H1 (cell line): ENCODE measurements around the gene RBM15B. TPM values are rescaled to one million over a fixed set of nuclear protein-coding genes. Genes with fewer than 3 reads are reported as not detected.

ENCODE experiments used
- CTCF ChIA-PET: fragments of 300-600 bp; sonication (Branson Sonifier 250); formaldehyde crosslinking; loops from one replicate; lab custom pipeline; 2021; ENCODE audit not compliant: partially characterized antibody; lab: Charles Lee
- POLR2A ChIA-PET: fragments of 300-600 bp; sonication (Branson Sonifier 250); formaldehyde crosslinking; loops from one replicate; lab custom pipeline; 2021; ENCODE audit warnings: inconsistent platforms; ENCODE audit not compliant: partially characterized antibody; lab: Charles Lee
- DNase-seq, 2 experiments: peaks; one replicate each; pipeline versions ENCODE4 v3.0.0 to v3.0.0-alpha.2; 2010 to 2022; ENCODE audit warnings: low spot score in 2 of 2, low read depth in 1 of 2, mixed read lengths in 1 of 2
- FAIRE-seq: peaks from 2 replicates; lab custom pipeline; 2011; peaks lifted over from hg19 to GRCh38; lab: Jason Lieb, UNC
- H2AFZ ChIP-seq: 2 replicates; pipeline ENCODE4 v1.8.1; 2012; ENCODE audit warnings: low read length, inconsistent platforms
- H2AK5ac ChIP-seq: 2 replicates; pipeline ENCODE4 v1.6.1; 2013; ENCODE audit warnings: low read depth, low read length
- H2BK120ac ChIP-seq: replicated peaks from 2 replicates; pipeline ENCODE3; 2013; ENCODE audit warnings: low read depth, low read length, inconsistent platforms
- H2BK12ac ChIP-seq: 2 replicates; pipeline ENCODE4 v1.6.1; 2013; ENCODE audit warnings: low read depth, low read length
- H2BK15ac ChIP-seq: 2 replicates; pipeline ENCODE4 v1.6.1; 2013; ENCODE audit warnings: low read length
- H2BK20ac ChIP-seq: 2 replicates; pipeline ENCODE4 v1.6.1; 2013; ENCODE audit warnings: low read length
- H2BK5ac ChIP-seq: 2 replicates; pipeline ENCODE4 v1.6.1; 2013; ENCODE audit warnings: low read depth, low read length
- H3K14ac ChIP-seq: 2 replicates; pipeline ENCODE4 v1.6.1; 2013; ENCODE audit warnings: inconsistent platforms; ENCODE audit not compliant: insufficient read length
- H3K18ac ChIP-seq: 2 replicates; pipeline ENCODE4 v1.6.1; 2013; ENCODE audit warnings: low read length; ENCODE audit errors: extremely low read depth
- H3K23ac ChIP-seq: 2 replicates; pipeline ENCODE4 v1.6.1; 2013; ENCODE audit warnings: inconsistent platforms; ENCODE audit not compliant: insufficient read length
- H3K23me2 ChIP-seq: 2 replicates; pipeline ENCODE4 v1.6.1; 2013; ENCODE audit warnings: low read depth, low read length
- H3K27ac ChIP-seq: 2 replicates; pipeline ENCODE4 v1.6.1; 2011; ENCODE audit warnings: low read depth, low read length, inconsistent platforms
- H3K27me3 ChIP-seq, 4 experiments: replicated peaks in 1 of 4; 1 replicate in 1 of 4; 2 replicates in 3 of 4; pipeline versions ENCODE4 v1.6.1 to v1.8.1; 2011 to 2013; ENCODE audit warnings: low read length in 3 of 4, mild to moderate bottlenecking in 3 of 4, inconsistent platforms in 2 of 4, mixed read lengths in 2 of 4, moderate library complexity in 1 of 4; ENCODE audit not compliant: control insufficient read depth in 3 of 4, insufficient read depth in 3 of 4; ENCODE audit errors: extremely low read depth in 1 of 4
- H3K36me3 ChIP-seq, 4 experiments: 2 replicates each; pipeline versions ENCODE4 v1.6.1 to v1.8.1; 2011 to 2013; ENCODE audit warnings: mild to moderate bottlenecking in 4 of 4, low read length in 3 of 4, moderate library complexity in 2 of 4, control low read depth in 1 of 4, inconsistent platforms in 1 of 4; ENCODE audit not compliant: insufficient read depth in 4 of 4, control insufficient read depth in 2 of 4
- H3K4ac ChIP-seq: replicated peaks from 2 replicates; pipeline ENCODE3; 2013; ENCODE audit warnings: low read length, low read depth, mixed read lengths, inconsistent platforms; ENCODE audit not compliant: insufficient read length
- H3K4me1 ChIP-seq, 4 experiments: replicated peaks in 1 of 4; 1 replicate in 1 of 4; 2 replicates in 3 of 4; pipeline versions ENCODE4 v1.6.1 to v1.8.1; 2011 to 2013; ENCODE audit warnings: low read length in 3 of 4, inconsistent platforms in 2 of 4, mixed read lengths in 1 of 4; ENCODE audit not compliant: insufficient read depth in 4 of 4, control insufficient read depth in 3 of 4
- H3K4me2 ChIP-seq, 2 experiments: 2 replicates each; pipeline versions ENCODE4 v1.6.1 to v1.8.1; 2011 to 2013; ENCODE audit warnings: low read depth in 2 of 2, low read length in 2 of 2, control low read depth in 1 of 2, inconsistent platforms in 1 of 2, mild to moderate bottlenecking in 1 of 2; ENCODE audit not compliant: insufficient read depth in 1 of 2
- H3K4me3 ChIP-seq, 4 experiments: fragments of 200-600, 300-600 bp in 1 of 4; sonication (generic), shearing (Covaris generic), sonication (Bioruptor Twin) in 1 of 4; 2 replicates each; pipeline versions ENCODE4 v1.5.1 to v1.8.1; 2011 to 2016; ENCODE audit warnings: low read length in 4 of 4, low read depth in 3 of 4, control low read depth in 2 of 4, inconsistent platforms in 2 of 4, mild to moderate bottlenecking in 2 of 4, mixed read lengths in 1 of 4, moderate library complexity in 1 of 4; ENCODE audit not compliant: insufficient read depth in 2 of 4; ENCODE audit errors: extremely low read depth in 1 of 4
- H3K56ac ChIP-seq: replicated peaks from 2 replicates; pipeline ENCODE3; 2013; ENCODE audit warnings: low read depth, mild to moderate bottlenecking, mixed read lengths, low read length, inconsistent platforms; ENCODE audit not compliant: insufficient read length
- H3K79me1 ChIP-seq: 2 replicates; pipeline ENCODE4 v1.6.1; 2013; ENCODE audit warnings: low read depth, low read length, control low read depth
- H3K79me2 ChIP-seq, 2 experiments: 2 replicates each; pipeline versions ENCODE4 v1.6.1 to v1.8.1; 2012 to 2013; ENCODE audit warnings: low read length in 2 of 2, mild to moderate bottlenecking in 2 of 2, inconsistent platforms in 1 of 2; ENCODE audit not compliant: insufficient read depth in 2 of 2, control insufficient read depth in 1 of 2
- H3K9ac ChIP-seq, 4 experiments: replicated peaks in 1 of 4; 1 replicate in 1 of 4; 2 replicates in 3 of 4; pipeline versions ENCODE4 v1.6.1 to v1.8.1; 2011 to 2013; ENCODE audit warnings: low read depth in 3 of 4, low read length in 3 of 4, control low read depth in 2 of 4, mild to moderate bottlenecking in 2 of 4, moderate library complexity in 2 of 4, inconsistent platforms in 1 of 4; ENCODE audit errors: extremely low read depth in 1 of 4
- H3K9me3 ChIP-seq, 2 experiments: 2 replicates each; pipeline versions ENCODE4 v1.6.1 to v1.8.1; 2012 to 2013; ENCODE audit warnings: mild to moderate bottlenecking in 2 of 2, moderate library complexity in 2 of 2, control low read depth in 1 of 2, inconsistent platforms in 1 of 2, low read depth in 1 of 2, low read length in 1 of 2, mixed read lengths in 1 of 2; ENCODE audit not compliant: insufficient read depth in 2 of 2
- H4K20me1 ChIP-seq, 2 experiments: replicated peaks in 1 of 2; 2 replicates each; pipeline versions ENCODE3 to v1.8.1; 2011 to 2013; ENCODE audit warnings: inconsistent platforms in 2 of 2, low read length in 2 of 2, mild to moderate bottlenecking in 1 of 2; ENCODE audit not compliant: insufficient read depth in 2 of 2, control insufficient read depth in 1 of 2
- H4K5ac ChIP-seq: 2 replicates; pipeline ENCODE4 v1.6.1; 2013; ENCODE audit warnings: low read length, low read depth, mixed read lengths, inconsistent platforms; ENCODE audit not compliant: insufficient read length
- H4K8ac ChIP-seq: 2 replicates; pipeline ENCODE4 v1.8.0; 2013; ENCODE audit warnings: mild to moderate bottlenecking, moderate library complexity, low read length, inconsistent platforms; ENCODE audit not compliant: insufficient read depth; ENCODE audit errors: extremely low read depth
- H4K91ac ChIP-seq: replicated peaks from 2 replicates; pipeline ENCODE3; 2013; ENCODE audit warnings: low read length, mixed read lengths, inconsistent platforms; ENCODE audit not compliant: insufficient read length
- BCL11A ChIP-seq, 2 experiments: IDR thresholded peaks; one replicate each; pipeline ENCODE4 v1.6.1; 2011; ENCODE audit warnings: low read depth in 2 of 2, low read length in 2 of 2, mild to moderate bottlenecking in 2 of 2
- EGR1 ChIP-seq: IDR thresholded peaks from 2 replicates; pipeline ENCODE4 v1.6.1; 2011; ENCODE audit warnings: low read depth, low read length, borderline replicate concordance
- MAX ChIP-seq: IDR thresholded peaks from 2 replicates; pipeline ENCODE4 v1.6.1; 2012; ENCODE audit warnings: inconsistent platforms
- POU5F1 ChIP-seq: IDR thresholded peaks from 2 replicates; pipeline ENCODE4 v1.6.1; 2011; ENCODE audit warnings: low read depth, mild to moderate bottlenecking, low read length, moderate library complexity
- SRF ChIP-seq: IDR thresholded peaks from 2 replicates; pipeline ENCODE4 v1.6.1; 2011; ENCODE audit warnings: mild to moderate bottlenecking, low read depth, low read length, moderate library complexity
- TCF12 ChIP-seq: IDR thresholded peaks from 2 replicates; pipeline ENCODE4 v1.6.1; 2011; ENCODE audit warnings: low read depth, mild to moderate bottlenecking, low read length
- USF2 ChIP-seq: IDR thresholded peaks from 2 replicates; pipeline ENCODE4 v1.6.1; 2011; ENCODE audit warnings: low read length, improper control_type of control experiment
- WGBS, 2 experiments: shearing (Covaris generic) in 1 of 2; methylation state at CpG; one replicate each; pipeline versions ENCODE4 v1.1.6 to v1.1.7; 2013 to 2015; ENCODE audit warnings: low lambda C conversion rate in 2 of 2, mixed read lengths in 2 of 2, inconsistent platforms in 1 of 2, low coverage in 1 of 2, missing lambda C conversion rate in 1 of 2; ENCODE audit not compliant: insufficient replicate concordance in 2 of 2, insufficient coverage in 1 of 2, insufficient read length in 1 of 2; ENCODE audit errors: extremely low coverage in 1 of 2, missing lambda C conversion rate in 1 of 2; 5-methylcytosine and 5-hydroxymethylcytosine counted together
- polyA plus RNA-seq, 7 experiments: library from polyadenylated mRNA; depleted of rRNA in 3 of 7; stranded (reverse) in 5 of 7; unstranded in 2 of 7; fragments of >200 nt in 5 of 7; fragments of 200-250 nt in 2 of 7; gene quantifications; 1 replicate in 5 of 7; 2 replicates in 1 of 7; 4 replicates in 1 of 7; pipeline versions ENCODE4 v1.2.1 to v1.2.3, GENCODE V29; 2011 to 2013; ENCODE audit warnings: missing spikeins in 2 of 7, mixed read lengths in 2 of 7
- total RNA-seq: library from RNA; stranded (reverse); fragmentation: NEBNext Ultra II Directional; extraction: Animal tissue kit (Norgen Biotek cat#: 25700); gene quantifications from 2 replicates; pipeline ENCODE4 v1.2.1, GENCODE V29; 2021

RBM15B gene
- total and polyA plus RNA-seq, 2 of the 8 experiments (the other 6 are each of a cell fraction or from before 2014, with no cell fraction given), result 22.2 to 59.1 TPM

DNA sequence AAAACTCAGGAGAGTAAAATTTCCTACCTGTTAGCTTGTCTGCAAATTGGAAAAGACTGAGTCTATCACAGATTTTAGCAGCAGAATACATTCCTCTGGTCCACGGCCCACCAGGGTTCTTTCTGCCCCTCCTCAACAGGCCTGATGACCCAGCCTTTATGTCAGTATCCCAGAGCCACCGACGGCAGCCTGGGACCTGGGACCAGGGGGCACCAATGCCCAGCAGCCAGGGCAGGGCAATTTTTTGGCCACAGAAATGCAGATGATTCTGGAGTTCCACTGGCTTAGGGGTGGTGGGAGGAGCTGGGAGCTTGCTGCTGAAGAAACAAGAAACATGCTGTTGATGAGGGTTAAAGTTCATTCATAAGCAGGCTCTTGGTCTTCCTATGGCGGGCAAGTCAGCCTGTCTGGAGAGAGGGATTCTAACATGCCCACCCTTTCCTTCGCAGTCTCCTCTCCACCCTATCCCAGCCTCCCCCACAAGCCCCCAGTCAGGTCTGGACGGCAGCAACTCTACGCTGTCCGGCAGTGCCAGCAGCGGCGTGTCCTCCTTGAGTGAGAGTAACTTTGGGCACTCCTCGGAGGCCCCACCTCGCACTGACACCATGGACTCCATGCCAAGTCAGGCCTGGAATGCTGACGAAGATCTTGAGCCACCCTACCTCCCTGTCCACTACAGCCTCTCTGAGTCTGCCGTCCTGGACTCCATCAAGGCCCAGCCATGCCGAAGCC lies 10.3 kb upstream of the RBM15B start:
- peaks cover 3 to 11% of the 10 kb centered on the region in 2 experiments for H3K79me2 ChIP-seq
- H4K91ac ChIP-seq, result no peak overlapping the region
- no peak overlapping the region for H3K14ac ChIP-seq
- H3K23me2 ChIP-seq, result peaks cover 1% of the 10 kb centered on the region; the same call in 1 of the 2 replicates
- no peak overlapping the region for H2BK20ac ChIP-seq
- H3K4me1 ChIP-seq, result peaks cover 0 to 4% (median 0%) of the 10 kb centered on the region in 4 experiments; a peak in 4 of 7 replicates
- no peak overlapping the region for H3K4me2 ChIP-seq
- H3K4ac ChIP-seq, result no peak overlapping the region
- no peak overlapping the region for H3K18ac ChIP-seq
- no peak overlapping the region for H2BK15ac ChIP-seq
- WGBS, 2 experiments, result 91% methylated on average over 15 of the region's 15 CpGs; no CpG with 5 or more reads in 1 of the 2 experiments
- no peaks in the 10 kb centered on the region for H3K79me1 ChIP-seq
- no peak for FAIRE-seq
- H3K9ac ChIP-seq, result no peak overlapping the region
- no peak overlapping the region for H2AK5ac ChIP-seq
- no peak overlapping the region for H4K5ac ChIP-seq
- H3K27me3 ChIP-seq, result no peaks in the 10 kb centered on the region
- no peak overlapping the region for H2BK5ac ChIP-seq
- no peak overlapping the region for H4K8ac ChIP-seq
- H3K23ac ChIP-seq, result no peak overlapping the region
- H3K27ac ChIP-seq, result no peak overlapping the region
- no peak overlapping the region for H2BK120ac ChIP-seq
- TF ChIP-seq TCF12 (no peak), SRF (no peak), USF2 (no peak), EGR1 (no peak), POU5F1 (no peak), BCL11A (IDR thresholded peaks at IDR 0.05; ENCODE audit: low read depth in 2 of 2, low read length in 2 of 2) (no peak), MAX (no peak)
- peaks cover 0 to 3% (median 1%) of the 10 kb centered on the region in 4 experiments; a peak in 3 of 8 replicates for H3K36me3 ChIP-seq
- no peak overlapping the region for H2BK12ac ChIP-seq
- H3K56ac ChIP-seq, result no peak overlapping the region
- DNase-seq, result no peak
- H3K9me3 ChIP-seq, result no peaks in the 10 kb centered on the region
- no peak overlapping the region for H3K4me3 ChIP-seq
- POLR2A ChIA-PET, result no interaction called here
- no peak overlapping the region for H2AFZ ChIP-seq
- H4K20me1 ChIP-seq, result peaks cover 2 to 3% of the 10 kb centered on the region in 2 experiments
- CTCF ChIA-PET, result interaction anchor here (0.6 to 6.8 kb wide), 6 partner anchors 9 to 766 kb away, joined by 3 to 35 read pairs (median 8); partner anchors contain the start of genes MAPKAPK3 and RBM15B
